Myometrial cell (primary cell): ENCODE data around the gene ATP1A3. TPM values are rescaled to one million over a fixed set of nuclear protein-coding genes. Genes with fewer than 3 reads are reported as not detected.

ENCODE experiments used
- total RNA-seq: library from RNA; depleted of rRNA; stranded (reverse); fragments of >200 nt; gene quantifications from 2 replicates; pipeline ENCODE4 v1.2.3, GENCODE V29; 2015

The ATP1A3 gene
- total RNA-seq, result 0.29 and 0.89 TPM in 2 replicates

DNA sequence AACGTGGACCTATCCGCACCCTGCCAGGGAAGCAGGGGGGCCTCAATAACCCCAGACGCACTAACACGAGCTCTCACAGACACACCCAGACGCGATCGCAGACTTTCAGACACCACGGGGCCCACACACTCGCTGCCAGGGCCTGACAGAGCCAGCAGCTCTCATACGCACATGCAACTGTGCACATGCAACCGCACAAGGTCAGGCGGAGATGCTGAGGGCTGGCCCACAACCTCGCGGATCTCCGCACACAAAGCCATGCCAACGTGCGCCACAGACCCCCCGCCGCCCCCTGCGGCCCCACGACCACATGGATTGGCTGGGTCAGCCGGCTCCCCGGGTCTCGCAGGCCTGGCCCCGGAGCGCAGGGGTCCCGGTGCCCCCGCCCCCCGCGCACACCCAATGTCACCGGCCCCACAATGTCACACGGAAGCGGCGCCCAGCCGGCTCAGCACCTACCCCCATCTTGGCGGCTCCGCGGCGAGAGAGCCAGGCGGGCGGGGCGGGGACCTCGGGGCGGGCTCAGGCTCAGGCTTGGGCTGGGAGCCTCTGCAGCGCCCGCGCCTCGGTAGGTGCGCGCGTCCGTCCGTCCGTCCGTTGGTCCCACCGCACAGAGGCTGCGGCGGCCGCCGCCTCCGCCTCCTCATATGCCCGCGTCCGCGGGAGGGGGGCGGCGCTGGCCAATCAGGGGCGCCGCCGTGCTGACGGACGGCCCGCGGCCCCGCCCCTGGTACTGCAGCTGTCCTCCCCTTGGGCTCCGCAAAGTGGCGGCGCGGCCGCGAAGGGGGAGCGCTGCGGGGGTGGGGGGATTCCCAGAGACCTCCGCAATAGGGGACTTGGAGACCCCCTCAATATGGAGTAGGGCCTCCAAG lies at the start of gene ATP1A3:
TSS of gene ATP1A3 (minus strand) at position 619 of the 872 bp plus-strand sequence. CDS start at position 465, 154 bp downstream.

DNA sequence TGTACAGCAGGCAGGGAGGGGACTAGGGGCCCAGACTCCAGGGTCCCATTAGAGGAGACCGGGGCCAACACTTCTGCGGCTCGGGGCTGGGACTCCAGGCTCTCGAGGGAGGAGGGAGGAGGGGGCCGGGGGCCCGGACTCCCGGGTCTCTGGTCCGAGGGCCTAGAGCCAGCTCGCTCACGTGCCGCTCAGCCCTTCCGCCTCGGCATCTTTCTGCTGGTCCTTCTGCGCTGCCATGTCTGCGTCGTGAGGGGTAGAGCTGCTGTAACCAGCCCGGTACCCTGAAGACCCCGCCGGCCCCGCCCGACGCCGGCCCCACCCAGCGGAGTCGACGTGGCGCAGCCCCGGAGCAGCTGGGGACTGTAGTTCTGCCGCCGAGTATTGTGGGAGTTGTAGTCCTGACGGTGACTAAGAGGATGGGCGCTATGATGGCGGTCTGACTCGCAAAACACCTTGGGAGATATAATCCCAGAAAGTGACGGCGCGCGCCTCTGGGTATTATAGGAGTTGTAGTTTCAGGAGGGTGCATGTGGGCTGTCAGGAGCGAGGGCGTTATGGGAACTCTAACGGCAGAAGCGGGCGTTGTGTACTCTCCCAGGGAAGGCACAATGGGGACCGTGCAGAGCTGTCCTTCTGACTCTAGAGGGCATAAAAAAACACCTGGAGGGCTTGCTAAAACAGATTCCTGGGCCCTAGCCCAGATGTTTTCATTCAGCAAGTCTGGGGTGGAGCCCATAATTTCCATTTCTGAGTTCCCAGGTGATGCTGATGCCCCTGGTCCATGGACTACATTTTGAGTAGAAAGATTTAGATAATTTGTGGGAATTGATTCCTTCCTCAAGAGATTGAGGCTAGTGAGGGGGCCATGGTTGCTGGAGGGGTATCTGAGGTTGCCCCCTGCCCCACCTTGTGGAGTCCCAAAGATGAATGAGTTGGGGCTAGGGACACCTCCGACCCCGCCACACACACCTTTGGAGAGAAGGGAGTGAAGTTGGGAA lies 34.7 kb downstream of the ATP1A3 start, which contains the start of gene RABAC1:
TSS of gene RABAC1 (minus strand) at position 266 of the 998 bp plus-strand sequence. CDS start at position 237, 29 bp downstream.

GRCh38 chr19:41928221-41928683 lies 65.8 kb downstream of the ATP1A3 start, which contains the start of gene ERFL:
Gene ERFL (minus strand): TSS chr19:41928449. CDS start chr19:41912919, 15,530 bp downstream.

Other genes with a start within 250 kb of the ATP1A3 start
- not detected in 2 replicates for gene CEACAM6, start 238.7 kb downstream of the ATP1A3 start, total RNA-seq
- gene CEACAM3, start 197.6 kb downstream of the ATP1A3 start, total RNA-seq, result not detected in 2 replicates
- not detected in 2 replicates for gene LYPD4, start 149.5 kb downstream of the ATP1A3 start, total RNA-seq
- gene DMRTC2, start 149.2 kb downstream of the ATP1A3 start, total RNA-seq, result not detected in 2 replicates
- gene RPS19, start 134.0 kb downstream of the ATP1A3 start, total RNA-seq, result 929 and 2,881 TPM in 2 replicates
- 0.35 TPM in 1 of 2 replicates, not detected in the other for gene CD79A, start 117.0 kb downstream of the ATP1A3 start, total RNA-seq
- 63.7 and 69.3 TPM in 2 replicates for gene ARHGEF1, start 111.0 kb downstream of the ATP1A3 start, total RNA-seq
- gene ERFL, start 65.8 kb downstream of the ATP1A3 start, total RNA-seq, result not detected in 2 replicates
- gene RABAC1, start 34.9 kb downstream of the ATP1A3 start, total RNA-seq, result 300 and 373 TPM in 2 replicates
- gene GRIK5, start 76.0 kb upstream of the ATP1A3 start, total RNA-seq, result not detected in 2 replicates
- gene ZNF574, start 81.9 kb upstream of the ATP1A3 start, total RNA-seq, result 10.6 and 10.7 TPM in 2 replicates
- gene POU2F2, start 138.2 kb upstream of the ATP1A3 start, total RNA-seq, result under 0.01 and 0.18 TPM in 2 replicates
- 22.0 and 35.2 TPM in 2 replicates for gene DEDD2, start 223.4 kb upstream of the ATP1A3 start, total RNA-seq
- gene ZNF526, start 226.1 kb upstream of the ATP1A3 start, total RNA-seq, result 5.8 TPM in 2 replicates
- gene GSK3A, start 248.4 kb upstream of the ATP1A3 start, total RNA-seq, result 14.7 and 16.4 TPM in 2 replicates